Activated B cell treated with CpG ODN at 0.5 μM for 24 hours (primary cell): Measurements from ENCODE around the gene KLHL34. TPM values are rescaled to one million over a fixed set of nuclear protein-coding genes. Genes with fewer than 3 reads are reported as not detected.

Experiments
- ATAC-seq: fragments of 200-7000 bp; cut with Tn5 transposase; one replicate; pipeline ENCODE4 v1.10.0; 2021; ENCODE audit warnings: low read depth, mild to moderate bottlenecking, moderate library complexity
- CTCF ChIA-PET: fragments of 350-600 bp; sonication (Branson Sonifier 250); formaldehyde crosslinking; loops from one replicate; lab custom pipeline; 2021; ENCODE audit warnings: antibody characterized with exemption; lab: Charles Lee
- POLR2A ChIA-PET: fragments of 350-600 bp; sonication (Branson Sonifier 250); formaldehyde crosslinking; loops from one replicate; lab custom pipeline; 2021; ENCODE audit warnings: antibody characterized with exemption; lab: Charles Lee
- DNase-seq: peaks from one replicate; pipeline ENCODE4 v3.0.0; 2022
- H3K27ac Mint-ChIP-seq: one replicate; pipeline ENCODE4 v1.8.0; 2020; ENCODE audit warnings: mixed read lengths
- H3K27me3 Mint-ChIP-seq: one replicate; pipeline ENCODE4 v1.8.0; 2021; ENCODE audit warnings: mixed read lengths
- H3K36me3 Mint-ChIP-seq: one replicate; pipeline ENCODE4 v1.8.0; 2021; ENCODE audit warnings: low read depth, mixed read lengths
- H3K4me1 Mint-ChIP-seq: one replicate; pipeline ENCODE4 v1.8.0; 2021; ENCODE audit warnings: mixed read lengths
- H3K4me3 Mint-ChIP-seq: one replicate; pipeline ENCODE4 v1.8.0; 2020; ENCODE audit warnings: mild to moderate bottlenecking, mixed read lengths
- H3K9me3 Mint-ChIP-seq: one replicate; pipeline ENCODE4 v1.8.0; 2020; ENCODE audit warnings: mixed read lengths
- CTCF ChIP-seq: fragments of 200-600 bp; IDR thresholded peaks from one replicate; pipeline ENCODE4 v1.8.0; 2022; ENCODE audit warnings: antibody characterized with exemption, mild to moderate bottlenecking
- intact Hi-C: fragments of 100-400 bp; cut with micrococcal nuclease; formaldehyde crosslinking; loops from one replicate; pipeline ENCODE4 v1.15.1; 2024
- total RNA-seq: library from RNA; stranded (reverse); gene quantifications from 2 replicates; pipeline ENCODE4 v1.2.3, GENCODE V29; 2022

Gene KLHL34
- 0.58 and 0.76 TPM in 2 replicates for total RNA-seq

GRCh38 chrX:21658152-21658737 is at the start of gene KLHL34:
TSS of gene KLHL34 (minus strand) at chrX:21658330. CDS start at chrX:21657788, 542 bp downstream.
- ATAC-seq (no peak), DNase-seq (peak; percentile 14)
- CTCF ChIA-PET, result no interaction called here
- Mint-ChIP-seq H3K27ac (no peak within 1 kb of the TSS), H3K4me3 (peak within 1 kb of the TSS; percentile 70), H3K9me3 (no peaks in the 10 kb centered on the region), H3K4me1 (peaks cover 10% of the 10 kb centered on the region), H3K36me3 (no peaks in the 10 kb centered on the region), H3K27me3 (peaks cover 10% of the 10 kb centered on the region)
- intact Hi-C loops, result no loop called here
- no peak for TF ChIP-seq CTCF
- POLR2A ChIA-PET, result no interaction called here

- ATAC-seq, result no peak
- no peak overlapping the region for H3K27ac Mint-ChIP-seq
- intact Hi-C loops, result no loop called here
- POLR2A ChIA-PET, result no interaction called here
- no peaks in the 10 kb centered on the region for H3K36me3 Mint-ChIP-seq
- DNase-seq, result no peak
- H3K9me3 Mint-ChIP-seq, result peaks cover 2% of the 10 kb centered on the region
- CTCF ChIA-PET, result no interaction called here
- H3K4me3 Mint-ChIP-seq, result no peak overlapping the region
- no peaks in the 10 kb centered on the region for H3K27me3 Mint-ChIP-seq
- peaks cover 5% of the 10 kb centered on the region for H3K4me1 Mint-ChIP-seq
- TF ChIP-seq CTCF, result no peak
These were observed 47.1 kb upstream of the KLHL34 start for GRCh38 chrX:21705225-21705624.

GRCh38 chrX:21702725-21703124 is 44.6 kb upstream of the KLHL34 start:
- ATAC-seq (no peak), DNase-seq (no peak)
- TF ChIP-seq CTCF, result no peak
- POLR2A ChIA-PET, result no interaction called here
- H3K4me3 Mint-ChIP-seq, result no peak overlapping the region
- CTCF ChIA-PET, result no interaction called here
- no peaks in the 10 kb centered on the region for H3K36me3 Mint-ChIP-seq
- no peak overlapping the region for H3K27ac Mint-ChIP-seq
- peaks cover 12% of the 10 kb centered on the region for H3K4me1 Mint-ChIP-seq
- peaks cover 2% of the 10 kb centered on the region for H3K9me3 Mint-ChIP-seq
- intact Hi-C loops, result no loop called here
- H3K27me3 Mint-ChIP-seq, result no peaks in the 10 kb centered on the region

- ChIA-PET CTCF (no interaction called here), POLR2A (no interaction called here)
- Mint-ChIP-seq H3K27me3 (no peaks in the 10 kb centered on the region), H3K4me3 (no peak overlapping the region), H3K27ac (no peak overlapping the region), H3K36me3 (no peaks in the 10 kb centered on the region), H3K9me3 (no peaks in the 10 kb centered on the region), H3K4me1 (peaks cover 12% of the 10 kb centered on the region)
- no peak for DNase-seq
- ATAC-seq, result no peak
- intact Hi-C loops, result no loop called here
- TF ChIP-seq CTCF, result no peak
These were observed 42.8 kb upstream of the KLHL34 start for GRCh38 chrX:21700967-21701366.

GRCh38 chrX:21700275-21700674 is 42.1 kb upstream of the KLHL34 start:
- Mint-ChIP-seq H3K4me1 (peaks cover 12% of the 10 kb centered on the region), H3K36me3 (no peaks in the 10 kb centered on the region), H3K9me3 (no peaks in the 10 kb centered on the region), H3K27ac (no peak overlapping the region), H3K4me3 (no peak overlapping the region), H3K27me3 (no peaks in the 10 kb centered on the region)
- DNase-seq, result no peak
- ATAC-seq, result no peak
- intact Hi-C loops, result no loop called here
- ChIA-PET POLR2A (no interaction called here), CTCF (no interaction called here)
- no peak for TF ChIP-seq CTCF
